HepG2 (cell line): Measurements from ENCODE around the gene ZMIZ1. TPM values are rescaled to one million over a fixed set of nuclear protein-coding genes. Genes with fewer than 3 reads are reported as not detected.

Source experiments
- ARID3A ChIP-seq: IDR thresholded peaks from 2 replicates; pipeline ENCODE4 v1.6.1; 2012; ENCODE audit warnings: low read depth, low read length, improper control_type of control experiment
- KAT8 ChIP-seq: IDR thresholded peaks from 2 replicates; pipeline ENCODE4 v1.6.1; 2016; ENCODE audit warnings: missing genetic modification reagents, missing compliant biosample characterization
- MTA3 ChIP-seq: sonication (generic); formaldehyde crosslinking; IDR thresholded peaks from 2 replicates; pipeline ENCODE4 v1.4.0; 2020; ENCODE audit warnings: missing genetic modification reagents
- NFE2 ChIP-seq: sonication (generic); formaldehyde crosslinking; IDR thresholded peaks from 2 replicates; pipeline ENCODE4 v1.4.0; 2020; ENCODE audit warnings: missing genetic modification reagents
- PAXIP1 ChIP-seq: sonication (generic); formaldehyde crosslinking; conservative IDR thresholded peaks from 2 replicates; pipeline ENCODE4 v1.4.0; 2020; ENCODE audit warnings: mild to moderate bottlenecking, missing genetic modification reagents, moderate library complexity
- POLR2G ChIP-seq: fragments of 200-400 bp; formaldehyde crosslinking; IDR thresholded peaks from 2 replicates; pipeline ENCODE4 v1.6.1; 2018; ENCODE audit warnings: mild to moderate bottlenecking, low read depth, low read length, moderate library complexity
- PRPF4 ChIP-seq: fragments of 200-400 bp; formaldehyde crosslinking; IDR thresholded peaks from 2 replicates; pipeline ENCODE4 v1.6.1; 2016; ENCODE audit warnings: low read length, low read depth; ENCODE audit not compliant: poor library complexity, severe bottlenecking
- PTBP1 ChIP-seq: fragments of 200-400 bp; formaldehyde crosslinking; IDR thresholded peaks from 2 replicates; pipeline ENCODE4 v1.6.1; 2018; ENCODE audit warnings: low read length, low read depth; ENCODE audit not compliant: poor library complexity, severe bottlenecking
- SKIL ChIP-seq: sonication (generic); formaldehyde crosslinking; IDR thresholded peaks from 2 replicates; pipeline ENCODE4 v1.8.0; 2022; ENCODE audit warnings: missing genetic modification reagents, mild to moderate bottlenecking, moderate library complexity, borderline replicate concordance
- SOX5 ChIP-seq: IDR thresholded peaks from 2 replicates; pipeline ENCODE4 v1.6.1; 2016; ENCODE audit warnings: borderline replicate concordance
- TFAP4 ChIP-seq: sonication (generic); IDR thresholded peaks from 2 replicates; pipeline ENCODE4 v1.6.1; 2016; ENCODE audit warnings: low read depth, borderline replicate concordance
- ZNF367 ChIP-seq: sonication (generic); formaldehyde crosslinking; IDR thresholded peaks from 2 replicates; pipeline ENCODE4 v1.4.0; 2020; ENCODE audit warnings: missing genetic modification reagents, borderline replicate concordance
- ZNF746 ChIP-seq: sonication (generic); formaldehyde crosslinking; IDR thresholded peaks from 2 replicates; pipeline ENCODE4 v1.8.0; 2022; ENCODE audit warnings: mild to moderate bottlenecking, missing genetic modification reagents
- ZXDC ChIP-seq: sonication (generic); formaldehyde crosslinking; IDR thresholded peaks from 2 replicates; pipeline ENCODE4 v1.5.0; 2020; ENCODE audit warnings: mild to moderate bottlenecking, missing genetic modification reagents
- polyA plus RNA-seq, 8 experiments: library from polyadenylated mRNA; depleted of rRNA in 3 of 8; stranded (reverse) in 7 of 8; unstranded in 1 of 8; fragments of >200 nt; fragmentation: Illumina TruSeq in 4 of 8; extraction: Trizol in 4 of 8; gene quantifications; 2 replicates each; pipeline versions ENCODE4 v1.2.1 to v1.2.3, GENCODE V29; 2011 to 2016; ENCODE audit warnings: low read depth in 4 of 8, missing spikeins in 1 of 8, mixed read lengths in 1 of 8; ENCODE audit not compliant: insufficient read depth in 1 of 8
- total RNA-seq, 5 experiments: library from RNA; depleted of rRNA; stranded (reverse); fragments of >200 nt; fragmentation: Illumina TruSeq; extraction: Trizol; gene quantifications; 2 replicates each; pipeline ENCODE4 v1.2.3, GENCODE V29; 2016; ENCODE audit warnings: low read depth in 1 of 5

Gene ZMIZ1
- total and polyA plus RNA-seq, 2 of the 13 experiments (the other 11 are each of a cell fraction or from before 2014, with no cell fraction given): 5.3 to 10.2 TPM

GRCh38 chr10:79073784-79074432 lies 5.1 kb downstream of the ZMIZ1 start (continued):
- TF ChIP-seq PTBP1 (no peak), PAXIP1 (CRISPR knock-in tag) (peak; percentile 27; the same call in 1 of the 2 replicates), SKIL (CRISPR knock-in tag) (0 out of 2 replicates have a peak, but pooled peaks have one; percentile 35), ARID3A (peak; percentile 69; the same call in 1 of the 2 replicates), ZNF367 (CRISPR knock-in tag) (no peak), TFAP4 (peak; percentile 82), NFE2 (CRISPR knock-in tag) (no peak), ZXDC (CRISPR knock-in tag) (no peak), PRPF4 (peak; percentile 57), KAT8 (CRISPR knock-in tag) (no peak), ZNF746 (CRISPR knock-in tag) (no peak), MTA3 (CRISPR knock-in tag) (no peak), POLR2G (no peak), SOX5 (CRISPR knock-in tag) (0 out of 2 replicates have a peak, but pooled peaks have one; percentile 9)
